SK-N-SH (cell line): Measurements from ENCODE around the gene CMC2. TPM values are rescaled to one million over a fixed set of nuclear protein-coding genes. Genes with fewer than 3 reads are reported as not detected.

Experiments used
- CTCF ChIA-PET: fragments of 300-600, 350-600 bp; formaldehyde crosslinking; extraction: SDS; loops from one replicate; lab custom pipeline; 2021; lab: Yijun Ruan, JAX
- POLR2A ChIA-PET: fragments of 350-600 bp; sonication (Branson Sonifier 250); formaldehyde crosslinking; extraction: SDS; loops from one replicate; lab custom pipeline; 2020; ENCODE audit warnings: antibody characterized with exemption, inconsistent platforms; lab: Yijun Ruan, JAX
- DNase-seq: peaks from one replicate; pipeline ENCODE4 v3.0.0; 2012
- H2AFZ ChIP-seq: fragments of 200-600 bp; sonication (generic); 2 replicates; pipeline ENCODE4 v1.8.1; 2016; ENCODE audit warnings: antibody characterized with exemption, mild to moderate bottlenecking, low read depth
- H3F3A ChIP-seq: fragments of 200-600 bp; sonication (generic); replicated peaks from 2 replicates; pipeline ENCODE3; 2016; ENCODE audit warnings: antibody characterized with exemption, mild to moderate bottlenecking; ENCODE audit not compliant: insufficient read depth
- H3K27ac ChIP-seq, 2 experiments: fragments of 200-500 bp in 1 of 2; fragments of 200-600 bp in 1 of 2; sonication (Bioruptor generic) in 1 of 2; sonication (generic), shearing (Covaris generic) in 1 of 2; 2 replicates each; pipeline versions ENCODE4 v1.5.1 to v1.6.1; 2014 to 2016; ENCODE audit warnings: low read depth in 2 of 2, inconsistent platforms in 1 of 2, low read length in 1 of 2, mild to moderate bottlenecking in 1 of 2, mixed read lengths in 1 of 2
- H3K27me3 ChIP-seq: fragments of 200-600 bp; sonication (generic), shearing (Covaris generic); 2 replicates; pipeline ENCODE4 v1.6.1; 2016; ENCODE audit warnings: mixed run types; ENCODE audit not compliant: insufficient read depth
- H3K36me3 ChIP-seq, 2 experiments: fragments of 200-500 bp in 1 of 2; fragments of 200-600 bp in 1 of 2; sonication (Bioruptor generic) in 1 of 2; sonication (generic) in 1 of 2; replicated peaks in 1 of 2; 2 replicates each; pipeline versions ENCODE3 to v1.5.1; 2014 to 2016; ENCODE audit warnings: low read length in 1 of 2, mild to moderate bottlenecking in 1 of 2; ENCODE audit not compliant: insufficient read depth in 2 of 2, control insufficient read depth in 1 of 2
- H3K4me1 ChIP-seq, 2 experiments: fragments of 200-500 bp in 1 of 2; fragments of 200-600 bp in 1 of 2; sonication (Bioruptor generic) in 1 of 2; sonication (generic), shearing (Covaris generic) in 1 of 2; 2 replicates each; pipeline versions ENCODE4 v1.5.1 to v1.6.1; 2014 to 2016; ENCODE audit warnings: low read depth in 1 of 2, low read length in 1 of 2, mixed run types in 1 of 2; ENCODE audit not compliant: insufficient read depth in 2 of 2, control insufficient read depth in 1 of 2
- H3K4me2 ChIP-seq: fragments of 200-600 bp; sonication (generic), shearing (Covaris generic); 2 replicates; pipeline ENCODE4 v1.6.1; 2017; ENCODE audit warnings: mixed run types
- H3K4me3 ChIP-seq, 2 experiments: fragments of 200-500 bp in 1 of 2; fragments of 200-600 bp in 1 of 2; sonication (Bioruptor generic) in 1 of 2; sonication (generic), shearing (Covaris generic) in 1 of 2; 2 replicates each; pipeline versions ENCODE4 v1.5.1 to v1.8.1; 2014 to 2016; ENCODE audit warnings: low read depth in 2 of 2, inconsistent platforms in 1 of 2, low read length in 1 of 2, mild to moderate bottlenecking in 1 of 2, mixed read lengths in 1 of 2, moderate library complexity in 1 of 2
- H3K79me2 ChIP-seq: fragments of 200-600 bp; sonication (generic); 2 replicates; pipeline ENCODE4 v1.8.1; 2017; ENCODE audit warnings: mild to moderate bottlenecking; ENCODE audit not compliant: insufficient read depth
- H3K9ac ChIP-seq: fragments of 200-600 bp; sonication (generic); 2 replicates; pipeline ENCODE4 v1.6.1; 2017; ENCODE audit warnings: mixed run types
- H3K9me2 ChIP-seq: fragments of 200-600 bp; sonication (generic); 2 replicates; pipeline ENCODE4 v1.6.1; 2017; ENCODE audit warnings: mixed run types
- H3K9me3 ChIP-seq: fragments of 200-600 bp; sonication (generic); 2 replicates; pipeline ENCODE4 v1.6.1; 2017; ENCODE audit warnings: mixed run types, mild to moderate bottlenecking, moderate library complexity
- H4K20me1 ChIP-seq: fragments of 200-600 bp; sonication (generic); 2 replicates; pipeline ENCODE4 v1.6.1; 2017; ENCODE audit warnings: mild to moderate bottlenecking, mixed run types; ENCODE audit not compliant: insufficient read depth
- EZH2phosphoT487 ChIP-seq: fragments of 200-600 bp; sonication (generic); IDR thresholded peaks from 2 replicates; pipeline ENCODE4 v1.6.1; 2017; ENCODE audit warnings: low read depth, mixed run types, mild to moderate bottlenecking, antibody characterized with exemption, moderate library complexity, borderline replicate concordance
- FOSL2 ChIP-seq: IDR thresholded peaks from 2 replicates; pipeline ENCODE4 v1.4.0; 2012; ENCODE audit warnings: low read depth, mild to moderate bottlenecking, moderate library complexity, borderline replicate concordance
- FOXJ3 ChIP-seq: sonication (generic); formaldehyde crosslinking; IDR thresholded peaks from 2 replicates; pipeline ENCODE4 v1.5.1; 2020; ENCODE audit warnings: mild to moderate bottlenecking, missing genetic modification reagents
- FOXM1 ChIP-seq: IDR thresholded peaks from 2 replicates; pipeline ENCODE4 v1.4.0; 2012; ENCODE audit warnings: low read depth, mild to moderate bottlenecking
- GABPA ChIP-seq: IDR thresholded peaks from 2 replicates; pipeline ENCODE4 v1.4.0; 2012; ENCODE audit warnings: low read depth, mild to moderate bottlenecking
- IRF3 ChIP-seq: fragments of 150-350 bp; IDR thresholded peaks from 2 replicates; pipeline ENCODE4 v1.6.1; 2016; ENCODE audit warnings: mild to moderate bottlenecking, low read depth, low read length
- JUND ChIP-seq: IDR thresholded peaks from 2 replicates; pipeline ENCODE4 v1.4.0; 2012
- NFIC ChIP-seq: IDR thresholded peaks from 2 replicates; pipeline ENCODE4 v1.4.0; 2012; ENCODE audit warnings: borderline replicate concordance
- NRF1 ChIP-seq: IDR thresholded peaks from 2 replicates; pipeline ENCODE4 v1.6.1; 2012; ENCODE audit warnings: low read depth, mild to moderate bottlenecking, low read length
- POLR2AphosphoS5 ChIP-seq: IDR thresholded peaks from 2 replicates; pipeline ENCODE4 v1.6.1; 2012; ENCODE audit warnings: low read depth, low read length
- RAD21 ChIP-seq: IDR thresholded peaks from 2 replicates; pipeline ENCODE4 v1.6.1; 2012; ENCODE audit warnings: mild to moderate bottlenecking, low read length
- RCOR1 ChIP-seq: fragments of 150-350 bp; IDR thresholded peaks from 2 replicates; pipeline ENCODE4 v1.6.1; 2017; ENCODE audit warnings: antibody characterized with exemption, low read length
- RFX5 ChIP-seq: IDR thresholded peaks from 2 replicates; pipeline ENCODE4 v1.6.1; 2012; ENCODE audit warnings: mild to moderate bottlenecking, improper control_type of control experiment, low read length
- RXRA ChIP-seq: IDR thresholded peaks from 2 replicates; pipeline ENCODE4 v1.4.0; 2012; ENCODE audit warnings: low read depth, mild to moderate bottlenecking, borderline replicate concordance
- SMC3 ChIP-seq: IDR thresholded peaks from 2 replicates; pipeline ENCODE4 v1.6.1; 2012; ENCODE audit warnings: low read depth, low read length, improper control_type of control experiment
- TCF12 ChIP-seq: IDR thresholded peaks from 2 replicates; pipeline ENCODE4 v1.4.0; 2012
- TEAD4 ChIP-seq: IDR thresholded peaks from 2 replicates; pipeline ENCODE4 v1.4.0; 2012; ENCODE audit warnings: mild to moderate bottlenecking, borderline replicate concordance; ENCODE audit not compliant: insufficient read depth
- USF1 ChIP-seq: IDR thresholded peaks from 2 replicates; pipeline ENCODE4 v1.4.0; 2012; ENCODE audit warnings: low read depth, borderline replicate concordance
- USF2 ChIP-seq: fragments of 150-350 bp; IDR thresholded peaks from 2 replicates; pipeline ENCODE4 v1.6.1; 2017; ENCODE audit warnings: antibody characterized with exemption, low read length, low read depth, borderline replicate concordance
- ZBTB33 ChIP-seq: IDR thresholded peaks from 2 replicates; pipeline ENCODE4 v1.4.0; 2012; ENCODE audit warnings: low read depth, borderline replicate concordance
- WGBS: methylation state at CpG from one replicate; pipeline ENCODE4 v1.1.6; 2017; ENCODE audit warnings: low lambda C conversion rate; 5-methylcytosine and 5-hydroxymethylcytosine counted together
- polyA plus RNA-seq, 3 experiments: library from polyadenylated mRNA; depleted of rRNA; stranded (reverse); fragments of >200 nt; gene quantifications; 2 replicates each; pipeline ENCODE4 v1.2.3, GENCODE V29; 2012

Gene CMC2
- polyA plus RNA-seq, 1 of the 3 experiments (the other 2 are of a cell fraction), result 135 TPM

- Histone ChIP-seq H2AFZ (no peak overlapping the region), H3K4me2 (no peak overlapping the region), H3K36me3 (peaks cover 53 to 57% of the 10 kb centered on the region in 2 experiments), H3K4me1 (no peaks in the 10 kb centered on the region), H3K9me3 (no peaks in the 10 kb centered on the region)
- no peak for TF ChIP-seq RCOR1
- no peak for TF ChIP-seq SMC3
- no peak for TF ChIP-seq FOSL2
- no peak for TF ChIP-seq RXRA
- TF ChIP-seq EZH2phosphoT487, result no peak
- TF ChIP-seq TEAD4, result no peak
- TF ChIP-seq USF2, result no peak
- TF ChIP-seq FOXM1, result no peak
- no peak for TF ChIP-seq NFIC
- no peak for TF ChIP-seq USF1
- no peak for TF ChIP-seq FOXJ3 (CRISPR knock-in tag)
- TF ChIP-seq RAD21, result no peak
- no peak for TF ChIP-seq IRF3
- TF ChIP-seq, all 33 proteins: peak for 0
- Histone ChIP-seq H3K27ac (no peak overlapping the region), H3K9ac (no peak overlapping the region), H3K79me2 (no peaks in the 10 kb centered on the region), H3K9me2 (no peaks in the 10 kb centered on the region), H3F3A (no peaks in the 10 kb centered on the region), H3K4me3 (no peak overlapping the region), H3K27me3 (no peaks in the 10 kb centered on the region), H4K20me1 (no peaks in the 10 kb centered on the region)
- no peak for DNase-seq
- CTCF ChIA-PET, result interaction anchor here (1.3 to 2.2 kb wide), 2 partner anchors 15 to 17 kb away, joined by 3 to 12 read pairs; partner anchors contain the start of gene ATMIN
- 100% methylated on average over 2 of the region's 2 CpGs for WGBS
- POLR2A ChIA-PET, result no interaction called here
Measured at GRCh38 chr16:81018496-81018895, 11.8 kb upstream of the CMC2 start.

- no peaks in the 10 kb centered on the region for H3K27me3 ChIP-seq
- no peaks in the 10 kb centered on the region for H4K20me1 ChIP-seq
- POLR2A ChIA-PET, result no interaction called here
- DNase-seq, result no peak
- no peak overlapping the region for H3K4me2 ChIP-seq
- no peak overlapping the region for H3K9ac ChIP-seq
- no peak overlapping the region for H3K4me3 ChIP-seq
- H3K9me2 ChIP-seq, result no peaks in the 10 kb centered on the region
- 100% methylated on average over 2 of the region's 2 CpGs for WGBS
- H3K27ac ChIP-seq, result no peak overlapping the region
- no peaks in the 10 kb centered on the region for H3K4me1 ChIP-seq
- no peaks in the 10 kb centered on the region for H3F3A ChIP-seq
- CTCF ChIA-PET, result interaction anchor here (1.2 to 1.4 kb wide), 2 partner anchors 10 to 20 kb away, joined by 3 read pairs; no protein-coding TSS in a partner anchor
- no peaks in the 10 kb centered on the region for H3K9me3 ChIP-seq
- peaks cover 30 to 34% of the 10 kb centered on the region in 2 experiments for H3K36me3 ChIP-seq
- no peak overlapping the region for H2AFZ ChIP-seq
- peaks cover 22% of the 10 kb centered on the region for H3K79me2 ChIP-seq
- TF ChIP-seq NRF1 (no peak), POLR2AphosphoS5 (no peak), RCOR1 (no peak), JUND (no peak), USF1 (no peak), TCF12 (no peak), IRF3 (no peak), ZBTB33 (no peak), TEAD4 (no peak), GABPA (no peak), RFX5 (no peak)
Measured at GRCh38 chr16:81014672-81015071, 8.0 kb upstream of the CMC2 start.
